HFFc6 (cell line): ENCODE measurements around the gene SHKBP1. TPM values are rescaled to one million over a fixed set of nuclear protein-coding genes. Genes with fewer than 3 reads are reported as not detected.
"Not testable (repeated sequence)": the region's sequence is repeated elsewhere in the genome, so short reads cannot be mapped to it uniquely, and the experiment has no call there.

Experiments
- DNase-seq: peaks from one replicate; pipeline ENCODE4 v3.0.0-alpha.2; 2018
- H3K27ac Mint-ChIP-seq: 2 replicates; pipeline ENCODE4 v1.8.0; 2020; ENCODE audit warnings: mild to moderate bottlenecking, mixed read lengths
- H3K27me3 Mint-ChIP-seq: 2 replicates; pipeline ENCODE4 v1.8.0; 2021; ENCODE audit warnings: mild to moderate bottlenecking, moderate library complexity, mixed read lengths; ENCODE audit not compliant: insufficient read depth
- H3K36me3 Mint-ChIP-seq: 2 replicates; pipeline ENCODE4 v1.8.0; 2021; ENCODE audit warnings: low read depth, mixed read lengths
- H3K4me1 Mint-ChIP-seq: 2 replicates; pipeline ENCODE4 v1.8.0; 2020; ENCODE audit warnings: low read depth, mixed read lengths
- H3K4me3 Mint-ChIP-seq: 2 replicates; pipeline ENCODE4 v1.8.0; 2020; ENCODE audit warnings: mild to moderate bottlenecking, moderate library complexity, mixed read lengths
- H3K9me3 Mint-ChIP-seq: 2 replicates; pipeline ENCODE4 v1.8.0; 2020; ENCODE audit warnings: mild to moderate bottlenecking, mixed read lengths
- total RNA-seq, 6 experiments: library from RNA; stranded (reverse); fragmentation: NEBNext Ultra II Directional; extraction: Animal tissue kit (Norgen Biotek cat#: 25700); gene quantifications; 2 replicates in 1 of 6; 3 replicates in 5 of 6; pipeline ENCODE4 v1.2.3, GENCODE V29; 2021
- TF ChIP-seq, protein P1 (sequence below): fragments of 200-600 bp; sonication (generic); IDR thresholded peaks from 2 replicates; pipeline ENCODE4 v1.5.0; 2021; ENCODE audit warnings: antibody characterized with exemption, mild to moderate bottlenecking

The SHKBP1 gene
- total RNA-seq, 6 experiments from 2014 or later = 58.5 to 95.2 (median 83.0) TPM

DNA sequence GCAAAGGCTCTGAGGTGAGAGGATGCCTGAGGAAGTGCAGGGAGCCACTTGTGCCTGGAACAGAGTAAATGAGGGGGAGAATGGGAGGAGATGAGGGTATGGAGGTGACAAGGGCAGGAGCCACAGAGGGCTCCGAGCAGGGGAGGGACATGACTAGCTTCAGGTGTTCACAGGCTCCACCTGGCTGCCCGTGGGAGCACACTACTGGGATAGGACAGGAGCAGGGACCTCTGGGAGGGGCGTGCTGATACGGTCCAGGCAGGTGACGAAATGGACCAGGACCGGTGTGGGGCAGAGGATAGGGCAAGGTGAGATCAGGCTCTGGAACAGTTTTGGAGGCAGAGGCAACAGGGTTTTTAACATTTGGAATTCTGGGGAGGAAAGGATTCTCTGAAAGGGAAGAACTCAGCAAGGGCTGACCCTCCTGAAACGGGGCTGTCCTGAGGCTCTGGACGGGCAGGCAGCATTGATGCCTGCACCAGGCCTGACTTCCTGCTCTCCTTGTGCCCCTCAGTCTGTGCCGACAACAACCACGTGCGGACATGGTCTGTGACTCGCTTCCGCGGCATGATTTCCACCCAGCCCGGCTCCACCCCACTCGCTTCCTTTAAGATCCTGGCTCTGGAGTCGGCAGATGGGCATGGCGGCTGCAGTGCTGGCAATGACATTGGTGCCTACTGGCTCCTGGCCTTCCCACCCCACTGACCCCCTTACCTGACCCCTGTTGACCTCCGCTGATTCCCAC is 11.6 kb downstream of the SHKBP1 start:
- TF ChIP-seq, protein P1, sequence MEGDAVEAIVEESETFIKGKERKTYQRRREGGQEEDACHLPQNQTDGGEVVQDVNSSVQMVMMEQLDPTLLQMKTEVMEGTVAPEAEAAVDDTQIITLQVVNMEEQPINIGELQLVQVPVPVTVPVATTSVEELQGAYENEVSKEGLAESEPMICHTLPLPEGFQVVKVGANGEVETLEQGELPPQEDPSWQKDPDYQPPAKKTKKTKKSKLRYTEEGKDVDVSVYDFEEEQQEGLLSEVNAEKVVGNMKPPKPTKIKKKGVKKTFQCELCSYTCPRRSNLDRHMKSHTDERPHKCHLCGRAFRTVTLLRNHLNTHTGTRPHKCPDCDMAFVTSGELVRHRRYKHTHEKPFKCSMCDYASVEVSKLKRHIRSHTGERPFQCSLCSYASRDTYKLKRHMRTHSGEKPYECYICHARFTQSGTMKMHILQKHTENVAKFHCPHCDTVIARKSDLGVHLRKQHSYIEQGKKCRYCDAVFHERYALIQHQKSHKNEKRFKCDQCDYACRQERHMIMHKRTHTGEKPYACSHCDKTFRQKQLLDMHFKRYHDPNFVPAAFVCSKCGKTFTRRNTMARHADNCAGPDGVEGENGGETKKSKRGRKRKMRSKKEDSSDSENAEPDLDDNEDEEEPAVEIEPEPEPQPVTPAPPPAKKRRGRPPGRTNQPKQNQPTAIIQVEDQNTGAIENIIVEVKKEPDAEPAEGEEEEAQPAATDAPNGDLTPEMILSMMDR = no peak
- no peak for DNase-seq
- Mint-ChIP-seq H3K36me3 (peaks cover 53% of the 10 kb centered on the region), H3K27ac (no peak overlapping the region; the same call in 1 of the 2 replicates), H3K4me1 (peaks cover 38% of the 10 kb centered on the region), H3K9me3 (no peaks in the 10 kb centered on the region; the same call in 1 of the 2 replicates), H3K4me3 (no peak overlapping the region), H3K27me3 (peaks cover 6% of the 10 kb centered on the region)

DNA sequence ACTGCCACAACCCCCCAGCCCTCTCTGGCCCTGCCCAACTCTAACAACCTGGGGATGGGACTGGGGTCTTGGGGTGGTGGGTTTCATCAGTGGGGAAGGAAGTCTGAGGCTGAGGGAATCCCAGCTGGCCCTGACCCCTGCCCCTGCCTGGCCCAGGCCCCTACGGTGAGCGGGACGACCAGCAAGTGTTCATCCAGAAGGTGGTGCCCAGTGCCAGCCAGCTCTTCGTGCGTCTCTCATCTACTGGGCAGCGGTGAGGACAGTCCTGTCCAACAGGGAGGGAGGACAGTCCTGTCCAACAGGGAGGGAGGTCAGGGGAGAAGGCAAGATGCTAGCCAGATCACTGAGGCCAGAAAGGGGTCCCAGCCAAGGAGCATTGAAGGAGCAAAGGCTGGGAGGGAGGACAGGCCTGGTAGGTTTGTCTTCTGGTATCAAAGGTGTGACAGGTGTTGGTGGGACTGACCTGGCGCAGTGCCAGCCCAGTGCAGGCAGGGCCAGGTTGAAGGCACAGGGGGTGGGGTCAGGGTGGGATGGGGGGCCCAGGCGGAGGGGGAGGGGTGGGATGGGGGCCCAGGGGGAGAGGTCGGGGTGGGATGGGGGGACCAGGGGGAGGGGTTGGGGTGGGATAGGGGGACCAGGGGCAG is 12.4 kb downstream of the SHKBP1 start:
- H3K4me3 Mint-ChIP-seq = no peak overlapping the region
- H3K27me3 Mint-ChIP-seq = peaks cover 7% of the 10 kb centered on the region
- no peak for DNase-seq
- peaks cover 37% of the 10 kb centered on the region for H3K4me1 Mint-ChIP-seq
- no peaks in the 10 kb centered on the region; the same call in 1 of the 2 replicates for H3K9me3 Mint-ChIP-seq
- peaks cover 48% of the 10 kb centered on the region for H3K36me3 Mint-ChIP-seq
- TF ChIP-seq, protein P1 = no peak
- H3K27ac Mint-ChIP-seq = no peak overlapping the region

DNA sequence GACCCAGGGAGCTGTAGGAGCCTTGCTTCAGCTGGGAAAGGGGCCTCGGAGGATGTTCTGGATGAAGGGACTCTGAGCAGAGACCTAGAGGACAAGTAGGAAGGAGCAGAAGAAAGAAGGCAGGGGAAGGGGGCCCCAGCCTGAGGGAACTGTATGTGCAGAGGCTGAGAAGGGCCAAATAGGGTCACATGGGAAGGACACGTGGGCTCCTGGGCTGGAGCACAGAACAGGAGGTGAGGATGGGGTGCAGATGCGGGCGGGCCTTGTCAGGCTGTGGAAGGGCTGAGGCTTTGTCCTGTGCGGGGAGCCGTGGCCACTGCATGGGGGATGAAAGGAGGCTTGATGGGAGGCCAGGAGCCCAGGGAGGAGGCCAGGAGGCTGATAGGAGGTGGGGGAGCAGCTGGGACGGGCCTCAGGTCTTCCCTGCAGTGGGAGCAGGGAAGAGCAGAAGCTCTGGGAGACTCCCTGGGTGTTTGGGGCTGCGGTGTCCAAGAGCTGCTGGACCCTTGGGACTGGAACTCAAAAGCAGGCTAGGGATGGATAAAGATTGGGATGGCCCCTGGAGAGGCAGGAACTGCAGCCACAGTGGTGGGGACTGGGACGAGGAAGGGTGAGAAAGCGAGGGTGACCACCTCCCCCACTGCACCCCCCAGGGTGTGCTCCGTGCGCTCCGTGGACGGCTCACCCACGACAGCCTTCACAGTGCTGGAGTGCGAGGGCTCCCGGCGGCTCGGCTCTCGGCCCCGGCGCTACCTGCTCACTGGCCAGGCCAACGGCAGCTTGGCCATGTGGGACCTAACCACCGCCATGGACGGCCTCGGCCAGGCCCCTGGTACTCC is 13.1 kb downstream of the SHKBP1 start:
- peaks cover 41% of the 10 kb centered on the region for H3K36me3 Mint-ChIP-seq
- H3K4me3 Mint-ChIP-seq = no peak overlapping the region
- no peak for DNase-seq
- peaks cover 7% of the 10 kb centered on the region for H3K27me3 Mint-ChIP-seq
- peaks cover 37% of the 10 kb centered on the region for H3K4me1 Mint-ChIP-seq
- no peaks in the 10 kb centered on the region; the same call in 1 of the 2 replicates for H3K9me3 Mint-ChIP-seq
- no peak overlapping the region for H3K27ac Mint-ChIP-seq
- TF ChIP-seq, protein P1 = no peak

DNA sequence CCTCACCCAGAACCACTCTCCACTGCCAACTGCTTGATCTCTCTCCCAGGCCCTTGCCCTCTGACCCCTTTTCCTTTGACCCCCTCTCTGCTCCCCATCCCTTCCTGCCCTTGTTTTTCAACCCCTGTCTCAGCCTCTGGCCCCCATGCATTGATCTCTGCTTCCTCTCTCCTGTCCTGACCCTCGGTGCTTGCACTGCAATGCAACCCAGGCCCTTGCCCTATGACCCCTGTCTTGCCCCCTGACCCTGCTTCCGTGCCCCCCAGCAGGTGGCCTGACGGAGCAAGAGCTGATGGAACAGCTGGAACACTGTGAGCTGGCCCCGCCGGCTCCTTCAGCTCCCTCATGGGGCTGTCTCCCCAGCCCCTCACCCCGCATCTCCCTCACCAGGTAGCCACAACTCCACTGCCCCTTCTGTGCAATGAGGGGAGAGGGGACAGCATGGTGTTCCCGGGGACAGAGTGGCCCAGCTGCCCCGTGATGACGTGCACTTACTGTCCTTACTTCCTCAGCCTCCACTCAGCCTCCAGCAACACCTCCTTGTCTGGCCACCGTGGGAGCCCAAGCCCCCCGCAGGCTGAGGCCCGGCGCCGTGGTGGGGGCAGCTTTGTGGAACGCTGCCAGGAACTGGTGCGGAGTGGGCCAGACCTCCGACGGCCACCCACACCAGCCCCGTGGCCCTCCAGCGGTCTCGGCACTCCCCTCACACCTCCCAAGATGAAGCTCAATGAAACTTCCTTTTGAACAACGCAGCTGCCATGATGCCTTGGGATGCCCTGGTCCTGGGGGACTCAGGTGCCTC is 14.0 kb downstream of the SHKBP1 start:
- Mint-ChIP-seq H3K27ac (no peak overlapping the region), H3K36me3 (peaks cover 40% of the 10 kb centered on the region), H3K9me3 (no peaks in the 10 kb centered on the region; the same call in 1 of the 2 replicates), H3K4me3 (no peak overlapping the region), H3K27me3 (peaks cover 7% of the 10 kb centered on the region), H3K4me1 (peaks cover 32% of the 10 kb centered on the region)
- TF ChIP-seq, protein P1 = no peak
- no peak for DNase-seq

DNA sequence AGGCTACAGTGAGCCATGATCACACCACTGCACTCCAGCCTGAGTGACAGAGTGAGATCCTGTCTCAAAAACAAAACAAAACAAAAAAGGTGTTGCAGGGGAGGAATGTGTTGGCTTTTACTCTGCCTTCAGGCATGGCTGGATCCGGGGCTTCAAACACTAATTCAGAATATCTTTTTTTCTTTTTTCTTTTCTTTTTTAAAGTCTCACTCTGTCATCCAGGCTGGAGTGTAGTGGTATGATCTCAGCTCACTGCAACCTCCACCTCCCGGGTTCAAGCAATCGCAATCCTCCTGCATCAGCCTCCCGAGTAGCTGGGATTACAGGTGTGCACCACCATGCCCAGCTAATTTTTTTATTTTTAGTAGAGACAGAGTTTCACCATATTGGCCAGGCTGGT is 15.1 kb downstream of the SHKBP1 start:
- H3K27ac Mint-ChIP-seq, DNase-seq, H3K27me3 Mint-ChIP-seq, H3K9me3 Mint-ChIP-seq, H3K4me3 Mint-ChIP-seq: not testable (repeated sequence)
- H3K4me1 Mint-ChIP-seq = peaks cover 25% of the 10 kb centered on the region
- H3K36me3 Mint-ChIP-seq = peaks cover 30% of the 10 kb centered on the region
